ENCODE data around the gene TXNDC17. TPM values are rescaled to one million over a fixed set of nuclear protein-coding genes. Genes with fewer than 3 reads are reported as not detected.

The TXNDC17 gene
- total RNA-seq, 1 donor from 2014 or later: 193 TPM

DNA sequence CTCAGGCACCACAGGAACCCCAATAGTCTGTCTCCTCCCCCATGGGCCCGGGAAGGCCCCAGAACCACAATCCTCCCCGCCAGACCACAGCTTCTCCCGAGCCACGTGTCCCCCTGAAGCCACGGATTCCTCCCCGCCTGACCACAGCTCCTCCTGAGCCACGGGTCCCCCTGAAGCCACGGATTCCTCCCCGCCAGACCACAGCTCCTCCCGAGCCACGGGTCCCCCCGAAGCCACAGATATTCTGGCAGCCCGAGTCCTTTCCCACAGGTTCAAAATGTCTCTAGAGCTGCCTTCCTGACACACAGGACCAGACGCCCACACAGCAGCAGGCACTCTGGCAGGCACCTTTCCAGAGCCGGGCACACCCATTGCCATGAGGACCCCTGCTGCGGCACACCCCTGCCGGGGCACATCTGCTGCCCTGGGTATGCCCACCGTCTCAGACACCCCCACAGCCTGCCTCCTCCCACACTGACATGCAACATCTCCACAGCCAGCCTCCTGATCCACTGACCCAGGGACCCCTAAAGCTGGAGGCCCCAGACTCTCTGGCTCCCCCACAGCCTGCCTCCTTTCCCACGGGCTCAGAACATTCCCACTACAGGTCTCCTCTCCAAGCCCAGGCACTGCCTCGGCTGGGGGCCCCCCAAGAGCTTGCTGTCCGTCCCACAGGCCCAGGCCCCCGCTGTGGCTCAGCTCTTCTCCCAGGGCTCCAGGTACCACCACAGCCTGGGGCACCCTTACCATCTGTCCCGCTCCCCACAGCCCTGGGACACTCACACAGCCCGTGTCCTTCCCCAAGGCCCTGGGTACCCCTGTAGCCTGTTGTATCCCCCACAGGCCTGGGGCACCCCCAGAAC, 2.6 kb upstream of the TXNDC17 start:
- no peak for DNase-seq (ENCODE audit: low read depth)
- Histone ChIP-seq H3K4me3 (ENCODE audit: low read depth, low read length) (no peak overlapping the region), H3K36me3 (ENCODE audit: control insufficient read depth, insufficient read depth, low read length) (no peaks in the 10 kb centered on the region), H3K27me3 (ENCODE audit: control insufficient read depth, insufficient read depth, low read length) (no peaks in the 10 kb centered on the region)
- TF ChIP-seq, protein P1, sequence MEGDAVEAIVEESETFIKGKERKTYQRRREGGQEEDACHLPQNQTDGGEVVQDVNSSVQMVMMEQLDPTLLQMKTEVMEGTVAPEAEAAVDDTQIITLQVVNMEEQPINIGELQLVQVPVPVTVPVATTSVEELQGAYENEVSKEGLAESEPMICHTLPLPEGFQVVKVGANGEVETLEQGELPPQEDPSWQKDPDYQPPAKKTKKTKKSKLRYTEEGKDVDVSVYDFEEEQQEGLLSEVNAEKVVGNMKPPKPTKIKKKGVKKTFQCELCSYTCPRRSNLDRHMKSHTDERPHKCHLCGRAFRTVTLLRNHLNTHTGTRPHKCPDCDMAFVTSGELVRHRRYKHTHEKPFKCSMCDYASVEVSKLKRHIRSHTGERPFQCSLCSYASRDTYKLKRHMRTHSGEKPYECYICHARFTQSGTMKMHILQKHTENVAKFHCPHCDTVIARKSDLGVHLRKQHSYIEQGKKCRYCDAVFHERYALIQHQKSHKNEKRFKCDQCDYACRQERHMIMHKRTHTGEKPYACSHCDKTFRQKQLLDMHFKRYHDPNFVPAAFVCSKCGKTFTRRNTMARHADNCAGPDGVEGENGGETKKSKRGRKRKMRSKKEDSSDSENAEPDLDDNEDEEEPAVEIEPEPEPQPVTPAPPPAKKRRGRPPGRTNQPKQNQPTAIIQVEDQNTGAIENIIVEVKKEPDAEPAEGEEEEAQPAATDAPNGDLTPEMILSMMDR (IDR thresholded peaks at IDR 0.05; ENCODE audit: insufficient read depth, low read length, poor library complexity, severe bottlenecking): no peak

GRCh38 chr17:6639014-6639585, 1.8 kb upstream of the TXNDC17 start:
- H3K4me3 ChIP-seq (ENCODE audit: low read depth, low read length): peak overlapping the region; percentile 81
- H3K36me3 ChIP-seq (ENCODE audit: control insufficient read depth, insufficient read depth, low read length): no peaks in the 10 kb centered on the region
- TF ChIP-seq, protein P1 (IDR thresholded peaks at IDR 0.05; ENCODE audit: insufficient read depth, low read length, poor library complexity, severe bottlenecking): no peak
- no peaks in the 10 kb centered on the region for H3K27me3 ChIP-seq (ENCODE audit: control insufficient read depth, insufficient read depth, low read length)
- DNase-seq (ENCODE audit: low read depth): no peak

DNA sequence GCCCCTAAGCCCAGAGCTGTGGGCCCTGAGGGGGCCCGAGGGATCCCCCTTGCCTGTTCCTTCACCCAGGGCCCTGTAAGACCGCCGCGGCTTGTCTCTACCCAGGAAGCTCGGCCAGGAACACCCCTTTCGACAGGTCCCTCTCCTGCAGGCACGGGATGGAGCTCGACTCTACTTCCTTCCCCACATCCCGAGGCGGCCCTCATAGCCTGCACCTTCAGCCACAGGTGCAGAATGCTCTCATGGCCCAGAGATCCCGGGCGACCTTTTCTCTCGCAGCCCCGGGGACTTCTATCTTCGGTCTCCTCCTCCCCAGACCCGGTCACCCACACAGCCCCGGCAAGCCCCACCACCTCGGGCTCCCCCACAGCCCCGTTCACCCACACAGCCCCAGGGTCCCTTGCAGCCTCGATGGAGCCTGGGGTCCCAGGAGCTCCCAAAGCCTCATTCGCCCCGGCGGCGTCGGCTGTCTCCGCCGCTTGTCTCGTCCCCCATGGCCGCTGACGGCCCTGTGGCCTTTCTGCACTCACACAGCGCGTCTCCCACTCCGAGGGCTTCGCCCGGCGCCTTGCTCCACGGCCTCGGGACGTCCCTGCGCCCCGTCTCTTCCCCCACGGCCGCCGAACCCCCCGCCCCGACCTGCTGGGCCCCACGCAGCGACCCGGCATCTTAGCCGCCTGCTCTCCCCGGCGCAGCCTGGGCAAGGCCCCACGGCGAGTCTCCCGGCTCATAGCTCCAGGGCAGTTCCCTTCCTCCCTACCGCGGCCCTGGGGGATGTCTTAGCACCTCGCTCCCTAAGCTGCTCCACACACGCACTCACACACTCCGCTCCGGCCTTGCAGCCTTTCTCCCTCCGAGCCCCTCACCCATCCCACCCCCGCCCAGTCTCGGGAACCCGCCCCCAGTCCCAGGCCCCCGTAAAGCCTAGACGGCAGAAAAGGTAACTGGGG, 999 bp upstream of the TXNDC17 start:
- Histone ChIP-seq H3K36me3 (ENCODE audit: control insufficient read depth, insufficient read depth, low read length) (no peaks in the 10 kb centered on the region), H3K4me3 (ENCODE audit: low read depth, low read length) (peak overlapping the region; percentile 81), H3K27me3 (ENCODE audit: control insufficient read depth, insufficient read depth, low read length) (no peaks in the 10 kb centered on the region)
- no peak for DNase-seq (ENCODE audit: low read depth)
- TF ChIP-seq, protein P1 (IDR thresholded peaks at IDR 0.05; ENCODE audit: insufficient read depth, low read length, poor library complexity, severe bottlenecking): no peak

- H3K36me3 ChIP-seq (ENCODE audit: control insufficient read depth, insufficient read depth, low read length): no peaks in the 10 kb centered on the region
- H3K27me3 ChIP-seq (ENCODE audit: control insufficient read depth, insufficient read depth, low read length): no peaks in the 10 kb centered on the region
- peak overlapping the region; percentile 81 for H3K4me3 ChIP-seq (ENCODE audit: low read depth, low read length)
- TF ChIP-seq, protein P1 (IDR thresholded peaks at IDR 0.05; ENCODE audit: insufficient read depth, low read length, poor library complexity, severe bottlenecking): no peak
- DNase-seq (ENCODE audit: low read depth): no peak
Measured at GRCh38 chr17:6641247-6641863, 495 bp downstream of the TXNDC17 start.

DNA sequence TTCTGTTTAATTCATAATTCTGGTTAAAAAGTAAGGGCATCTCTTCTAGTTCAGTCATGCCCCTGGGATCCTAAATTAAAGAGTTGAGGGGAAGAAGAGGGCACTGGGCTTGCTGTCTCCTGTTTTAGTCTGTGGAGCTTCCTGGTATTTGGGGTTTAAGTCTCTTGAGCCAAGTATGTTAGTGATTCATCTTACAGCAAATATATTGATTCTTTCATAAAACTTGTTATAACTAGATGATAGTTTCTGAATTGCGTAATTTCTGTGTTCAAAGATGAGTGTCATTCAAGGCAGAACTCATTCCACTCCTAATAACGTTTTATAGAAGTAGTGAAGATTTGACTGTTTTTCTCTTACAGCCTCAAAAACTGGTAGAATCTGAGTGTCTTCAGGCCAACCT, 1.7 kb downstream of the TXNDC17 start:
- no peak overlapping the region for H3K4me3 ChIP-seq (ENCODE audit: low read depth, low read length)
- TF ChIP-seq, protein P1 (IDR thresholded peaks at IDR 0.05; ENCODE audit: insufficient read depth, low read length, poor library complexity, severe bottlenecking): no peak
- DNase-seq (ENCODE audit: low read depth): no peak
- H3K27me3 ChIP-seq (ENCODE audit: control insufficient read depth, insufficient read depth, low read length): no peaks in the 10 kb centered on the region
- no peaks in the 10 kb centered on the region for H3K36me3 ChIP-seq (ENCODE audit: control insufficient read depth, insufficient read depth, low read length)
